22Rv1 (cell line): ENCODE measurements around the gene REPS1.

Experiments used
- CTCF ChIP-seq: fragments of 450-650 bp; IDR thresholded peaks from 2 replicates; pipeline ENCODE4 v1.5.1; 2017; ENCODE audit warnings: mild to moderate bottlenecking
- ZFX ChIP-seq: fragments of 450-650 bp; IDR thresholded peaks from 2 replicates; pipeline ENCODE4 v1.6.1; 2017; ENCODE audit warnings: antibody characterized with exemption, borderline replicate concordance

- TF ChIP-seq CTCF (no peak), ZFX (no peak)
Measured at GRCh38 chr6:138863321-138863720, 124.7 kb downstream of the REPS1 start.
